ENCODE measurements around the gene HSF2.

Gene HSF2

GRCh38 chr6:122400121-122400450, 634 bp downstream of the HSF2 start:
- no peak for DNase-seq

- DNase-seq, result no peak
These were observed 1.1 kb downstream of the HSF2 start for GRCh38 chr6:122400462-122401089.

- DNase-seq, result no peak
These were observed 1.7 kb downstream of the HSF2 start for GRCh38 chr6:122401104-122401503.

GRCh38 chr6:122404444-122404843, 5.0 kb downstream of the HSF2 start:
- DNase-seq, result no peak

- no peak for DNase-seq
These were observed 6.0 kb downstream of the HSF2 start for GRCh38 chr6:122405417-122405816.

- DNase-seq, result no peak
These were observed 6.7 kb downstream of the HSF2 start for GRCh38 chr6:122406187-122406586.

GRCh38 chr6:122407712-122408111, 8.3 kb downstream of the HSF2 start:
- no peak for DNase-seq

- DNase-seq, result no peak
These were observed 8.8 kb downstream of the HSF2 start for GRCh38 chr6:122408240-122408639.

- DNase-seq, result no peak
These were observed 9.4 kb downstream of the HSF2 start for GRCh38 chr6:122408702-122409458.

GRCh38 chr6:122412001-122412400, 12.5 kb downstream of the HSF2 start:
- DNase-seq, result no peak

- no peak for DNase-seq
These were observed 17.4 kb downstream of the HSF2 start for GRCh38 chr6:122416825-122417224.

- DNase-seq, result no peak
These were observed 22.6 kb downstream of the HSF2 start for GRCh38 chr6:122422003-122422402.

- DNase-seq, result no peak
These were observed 23.3 kb downstream of the HSF2 start for GRCh38 chr6:122422614-122423267.

GRCh38 chr6:122423734-122424133, 24.3 kb downstream of the HSF2 start:
- no peak for DNase-seq

- DNase-seq, result no peak
These were observed 27.1 kb downstream of the HSF2 start for GRCh38 chr6:122426597-122426996.

GRCh38 chr6:122428781-122429180, 29.3 kb downstream of the HSF2 start:
- no peak for DNase-seq

- no peak for DNase-seq
These were observed 29.9 kb downstream of the HSF2 start for GRCh38 chr6:122429323-122429722.

- DNase-seq, result no peak
These were observed 32.3 kb downstream of the HSF2 start for GRCh38 chr6:122431780-122432179.

- DNase-seq, result no peak
These were observed 33.4 kb downstream of the HSF2 start for GRCh38 chr6:122432816-122433215.

- DNase-seq, result no peak
These were observed 39.5 kb downstream of the HSF2 start for GRCh38 chr6:122438975-122439374.

GRCh38 chr6:122445274-122445673, 45.8 kb downstream of the HSF2 start:
- DNase-seq, result no peak

- DNase-seq, result no peak
These were observed 49.6 kb downstream of the HSF2 start for GRCh38 chr6:122449069-122449468.

GRCh38 chr6:122452509-122452908, 53.1 kb downstream of the HSF2 start:
- DNase-seq, result no peak

- DNase-seq, result no peak
These were observed 55.2 kb downstream of the HSF2 start for GRCh38 chr6:122454673-122455072.
